Ishikawa (cell line): ENCODE results near the gene APOBEC4.

ENCODE experiments used
- CEBPB ChIP-seq: IDR thresholded peaks from 2 replicates; pipeline ENCODE4 v1.6.1; 2012
- CREB1 ChIP-seq: IDR thresholded peaks from 2 replicates; pipeline ENCODE4 v1.6.1; 2012; ENCODE audit warnings: low read depth
- EGR1 ChIP-seq: IDR thresholded peaks from 2 replicates; pipeline ENCODE4 v1.6.1; 2012
- EP300 ChIP-seq: IDR thresholded peaks from 2 replicates; pipeline ENCODE4 v1.6.1; 2012; ENCODE audit warnings: borderline replicate concordance
- FOXM1 ChIP-seq: IDR thresholded peaks from 2 replicates; pipeline ENCODE4 v1.6.1; 2012; ENCODE audit warnings: low read depth, borderline replicate concordance
- NFIC ChIP-seq: IDR thresholded peaks from 2 replicates; pipeline ENCODE4 v1.6.1; 2012
- RAD21 ChIP-seq: IDR thresholded peaks from 2 replicates; pipeline ENCODE4 v1.6.1; 2012; ENCODE audit warnings: low read depth
- TAF1 ChIP-seq: IDR thresholded peaks from 2 replicates; pipeline ENCODE4 v1.6.1; 2012; ENCODE audit warnings: low read depth, mild to moderate bottlenecking
- TCF12 ChIP-seq: IDR thresholded peaks from 2 replicates; pipeline ENCODE4 v1.6.1; 2012; ENCODE audit warnings: low read depth
- TEAD4 ChIP-seq: IDR thresholded peaks from 2 replicates; pipeline ENCODE4 v1.6.1; 2012
- YY1 ChIP-seq: IDR thresholded peaks from 2 replicates; pipeline ENCODE4 v1.6.1; 2012; ENCODE audit warnings: low read depth
- ZBTB7A ChIP-seq: IDR thresholded peaks from 2 replicates; pipeline ENCODE4 v1.6.1; 2012; ENCODE audit warnings: low read depth
- TF ChIP-seq, protein P1 (sequence below): IDR thresholded peaks from 2 replicates; pipeline ENCODE4 v1.6.1; 2012; ENCODE audit warnings: low read depth, mild to moderate bottlenecking
- TF ChIP-seq, protein P2 (sequence below): IDR thresholded peaks from 2 replicates; pipeline ENCODE4 v1.6.1; 2012
- TF ChIP-seq, protein P3 (sequence below): IDR thresholded peaks from 2 replicates; pipeline ENCODE4 v1.6.1; 2012

The APOBEC4 gene

DNA sequence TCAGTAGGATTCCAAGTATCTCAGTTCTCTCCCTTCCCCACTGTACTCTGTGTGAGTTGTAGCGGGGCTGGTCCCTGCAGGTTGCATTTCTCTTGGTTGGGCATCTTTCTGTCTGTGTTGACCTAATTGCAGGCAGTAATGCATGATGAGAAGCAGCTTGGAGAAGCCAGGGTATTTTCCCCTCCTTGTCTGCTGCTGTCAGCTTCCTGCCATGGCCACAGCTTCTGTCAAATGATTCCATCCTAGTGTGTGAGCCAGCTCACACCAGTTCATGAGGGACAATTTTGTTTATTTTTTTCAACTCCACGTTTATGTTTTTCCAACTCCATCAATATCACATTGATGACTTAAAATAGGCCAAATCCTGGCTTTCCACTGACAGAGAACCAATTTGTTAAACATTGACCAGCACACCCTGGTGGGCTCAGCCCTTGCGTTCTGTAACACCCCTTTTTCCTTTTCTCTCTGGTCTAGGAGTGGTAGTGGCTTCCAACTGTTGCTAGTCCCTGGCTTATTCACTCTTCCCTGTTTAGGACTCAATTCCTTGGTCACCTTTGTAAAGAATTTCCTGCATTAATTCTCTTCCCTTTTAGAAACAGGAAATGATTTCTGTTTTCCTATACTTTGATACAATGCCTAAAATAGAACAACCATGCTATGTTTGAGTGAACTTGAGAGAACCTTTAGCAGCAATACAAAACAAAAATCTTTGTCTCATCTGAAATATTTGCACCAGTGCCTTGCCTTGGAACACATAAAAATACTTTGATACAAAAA, 44.9 kb upstream of the APOBEC4 start:
- TF ChIP-seq TCF12, result no peak
- no peak for TF ChIP-seq EP300
- no peak for TF ChIP-seq FOXM1
- TF ChIP-seq YY1, result no peak
- TF ChIP-seq, protein P1, sequence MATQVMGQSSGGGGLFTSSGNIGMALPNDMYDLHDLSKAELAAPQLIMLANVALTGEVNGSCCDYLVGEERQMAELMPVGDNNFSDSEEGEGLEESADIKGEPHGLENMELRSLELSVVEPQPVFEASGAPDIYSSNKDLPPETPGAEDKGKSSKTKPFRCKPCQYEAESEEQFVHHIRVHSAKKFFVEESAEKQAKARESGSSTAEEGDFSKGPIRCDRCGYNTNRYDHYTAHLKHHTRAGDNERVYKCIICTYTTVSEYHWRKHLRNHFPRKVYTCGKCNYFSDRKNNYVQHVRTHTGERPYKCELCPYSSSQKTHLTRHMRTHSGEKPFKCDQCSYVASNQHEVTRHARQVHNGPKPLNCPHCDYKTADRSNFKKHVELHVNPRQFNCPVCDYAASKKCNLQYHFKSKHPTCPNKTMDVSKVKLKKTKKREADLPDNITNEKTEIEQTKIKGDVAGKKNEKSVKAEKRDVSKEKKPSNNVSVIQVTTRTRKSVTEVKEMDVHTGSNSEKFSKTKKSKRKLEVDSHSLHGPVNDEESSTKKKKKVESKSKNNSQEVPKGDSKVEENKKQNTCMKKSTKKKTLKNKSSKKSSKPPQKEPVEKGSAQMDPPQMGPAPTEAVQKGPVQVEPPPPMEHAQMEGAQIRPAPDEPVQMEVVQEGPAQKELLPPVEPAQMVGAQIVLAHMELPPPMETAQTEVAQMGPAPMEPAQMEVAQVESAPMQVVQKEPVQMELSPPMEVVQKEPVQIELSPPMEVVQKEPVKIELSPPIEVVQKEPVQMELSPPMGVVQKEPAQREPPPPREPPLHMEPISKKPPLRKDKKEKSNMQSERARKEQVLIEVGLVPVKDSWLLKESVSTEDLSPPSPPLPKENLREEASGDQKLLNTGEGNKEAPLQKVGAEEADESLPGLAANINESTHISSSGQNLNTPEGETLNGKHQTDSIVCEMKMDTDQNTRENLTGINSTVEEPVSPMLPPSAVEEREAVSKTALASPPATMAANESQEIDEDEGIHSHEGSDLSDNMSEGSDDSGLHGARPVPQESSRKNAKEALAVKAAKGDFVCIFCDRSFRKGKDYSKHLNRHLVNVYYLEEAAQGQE, result no peak
- no peak for TF ChIP-seq CREB1
- TF ChIP-seq, protein P2, sequence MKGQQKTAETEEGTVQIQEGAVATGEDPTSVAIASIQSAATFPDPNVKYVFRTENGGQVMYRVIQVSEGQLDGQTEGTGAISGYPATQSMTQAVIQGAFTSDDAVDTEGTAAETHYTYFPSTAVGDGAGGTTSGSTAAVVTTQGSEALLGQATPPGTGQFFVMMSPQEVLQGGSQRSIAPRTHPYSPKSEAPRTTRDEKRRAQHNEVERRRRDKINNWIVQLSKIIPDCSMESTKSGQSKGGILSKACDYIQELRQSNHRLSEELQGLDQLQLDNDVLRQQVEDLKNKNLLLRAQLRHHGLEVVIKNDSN, result no peak
- TF ChIP-seq CEBPB, result no peak
- no peak for TF ChIP-seq TEAD4
- no peak for TF ChIP-seq ZBTB7A
- no peak for TF ChIP-seq RAD21
- no peak for TF ChIP-seq TAF1
- TF ChIP-seq, protein P3, sequence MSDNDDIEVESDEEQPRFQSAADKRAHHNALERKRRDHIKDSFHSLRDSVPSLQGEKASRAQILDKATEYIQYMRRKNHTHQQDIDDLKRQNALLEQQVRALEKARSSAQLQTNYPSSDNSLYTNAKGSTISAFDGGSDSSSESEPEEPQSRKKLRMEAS, result no peak
- TF ChIP-seq EGR1, result no peak

DNA sequence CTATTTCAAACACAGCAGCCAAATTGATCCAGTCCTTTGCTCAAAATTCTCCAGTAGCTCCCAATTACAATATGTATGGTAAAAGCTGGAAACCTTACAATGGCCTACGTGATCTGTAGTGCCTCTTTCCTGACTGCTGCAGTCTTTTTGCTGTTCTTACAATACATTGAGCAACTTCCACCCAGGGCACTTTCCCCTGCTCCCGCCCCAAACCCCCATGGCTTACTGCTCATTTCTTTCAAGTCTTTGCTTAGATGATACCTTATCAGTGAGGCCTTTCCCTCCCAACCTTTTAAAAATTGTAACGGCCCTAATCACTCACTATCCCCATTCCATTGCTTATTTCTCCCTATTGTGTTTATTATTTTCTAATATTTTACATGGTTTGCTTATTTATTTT, 43.9 kb upstream of the APOBEC4 start:
- TF ChIP-seq, protein P1, result no peak
- TF ChIP-seq NFIC (no peak), YY1 (no peak), ZBTB7A (no peak)
- TF ChIP-seq, protein P2, result no peak

DNA sequence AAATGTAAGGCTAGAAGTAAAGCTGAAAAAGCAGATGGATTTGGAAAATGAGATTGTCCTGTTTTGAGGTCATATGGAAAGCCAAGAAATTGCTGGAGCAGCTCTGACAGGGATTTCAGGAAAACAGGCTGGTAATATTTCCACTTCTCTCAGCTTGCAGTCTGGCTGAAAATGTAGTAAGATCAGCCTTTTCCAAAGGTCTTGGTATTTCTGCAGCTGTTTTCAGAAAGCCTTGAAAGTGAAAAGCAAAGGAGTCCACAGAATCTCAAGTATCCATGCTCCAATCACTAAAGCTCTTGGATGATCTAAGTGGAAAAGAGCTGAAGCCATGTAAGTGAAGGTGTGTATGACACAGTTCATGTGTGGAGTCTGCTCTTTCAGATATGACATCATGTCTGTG, 41.6 kb upstream of the APOBEC4 start:
- TF ChIP-seq FOXM1, result no peak
- TF ChIP-seq, protein P2, result no peak
- no peak for TF ChIP-seq TCF12
- no peak for TF ChIP-seq TEAD4
- TF ChIP-seq, protein P1, result no peak
- no peak for TF ChIP-seq EGR1

DNA sequence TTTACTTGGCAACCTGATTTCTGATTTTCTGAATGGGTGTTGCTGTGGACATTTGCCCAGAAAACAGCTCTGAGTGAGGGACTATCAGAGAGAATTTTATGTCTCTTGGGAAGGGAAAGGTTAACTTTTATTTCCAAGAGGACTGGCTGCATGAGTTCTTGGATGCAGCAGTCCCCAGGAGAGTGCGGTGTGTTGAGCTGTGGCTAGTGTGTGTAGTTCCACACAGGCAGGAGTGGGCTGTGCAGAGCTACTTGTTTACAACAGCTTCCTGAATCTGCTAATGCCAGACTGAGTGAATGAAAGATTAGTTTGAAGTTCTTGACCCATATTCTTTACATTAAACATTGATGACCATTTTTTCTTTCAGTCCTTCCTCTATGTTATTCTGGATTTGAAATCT, 41.0 kb upstream of the APOBEC4 start:
- TF ChIP-seq ZBTB7A (no peak), EP300 (no peak), CREB1 (no peak)
- TF ChIP-seq, protein P2, result no peak

DNA sequence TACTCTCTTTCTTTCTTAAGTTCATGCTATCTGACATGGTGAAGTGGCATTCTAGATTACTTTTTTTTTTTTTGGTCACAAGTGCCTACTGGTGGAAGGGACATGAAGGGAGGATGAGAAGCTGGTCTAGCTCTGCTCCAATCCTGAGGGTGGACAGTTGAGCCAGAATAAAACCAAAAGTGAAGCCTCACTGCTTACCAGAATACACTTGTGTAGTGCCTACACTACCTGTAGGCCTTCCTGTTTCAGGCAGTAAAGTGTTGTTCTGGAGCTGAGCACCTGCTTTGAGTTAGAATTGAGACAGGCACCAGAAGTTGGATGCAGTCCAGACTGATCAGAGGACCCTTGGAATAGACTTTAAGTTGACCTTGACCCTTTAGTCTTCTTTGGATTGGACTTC, 40.4 kb upstream of the APOBEC4 start:
- no peak for TF ChIP-seq CEBPB
- TF ChIP-seq, protein P2, result no peak
